ENCODE results near the gene LAMA4.
A peak's percentile ranks its signal among the peaks of the same experiment; 100 is the strongest.

The LAMA4 gene

DNA sequence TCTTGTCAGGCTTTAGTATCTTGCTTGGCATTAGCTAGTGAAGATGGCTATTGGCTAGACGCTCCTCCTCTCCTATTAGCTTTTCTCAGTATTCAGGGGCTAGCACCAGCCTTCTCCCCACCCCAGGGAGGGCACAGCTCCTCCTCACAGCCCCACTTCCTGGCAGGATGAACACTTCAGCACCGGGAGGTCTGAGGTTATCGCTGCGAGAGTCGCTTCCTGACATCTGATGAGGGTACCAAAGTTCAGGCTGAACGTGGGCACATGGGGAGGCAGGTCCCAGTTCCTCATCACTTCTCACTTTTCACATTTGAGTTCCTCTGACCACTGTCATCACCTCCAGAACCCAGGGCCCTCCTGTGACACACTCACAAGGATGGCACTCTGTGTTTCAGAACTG is 66.6 kb downstream of the LAMA4 start:
- Histone ChIP-seq H3K4me1 (ENCODE audit: control insufficient read depth, insufficient read depth, low read length) (no peaks in the 10 kb centered on the region), H3K36me3 (ENCODE audit: control insufficient read depth, insufficient read depth, low read length) (no peaks in the 10 kb centered on the region), H3K4me3 (ENCODE audit: low read length) (no peak overlapping the region), H3K9me3 (ENCODE audit: control insufficient read depth, insufficient read depth, low read length) (no peaks in the 10 kb centered on the region), H3K27ac (ENCODE audit: low read length) (no peak overlapping the region), H3K27me3 (ENCODE audit: control insufficient read depth, insufficient read depth, low read length) (no peaks in the 10 kb centered on the region)
- no peak for DNase-seq (ENCODE audit: low read depth, low spot score)
- WGBS (ENCODE audit: insufficient coverage, insufficient read length) = no CpG with 5 or more reads among the region's 6 CpGs

DNA sequence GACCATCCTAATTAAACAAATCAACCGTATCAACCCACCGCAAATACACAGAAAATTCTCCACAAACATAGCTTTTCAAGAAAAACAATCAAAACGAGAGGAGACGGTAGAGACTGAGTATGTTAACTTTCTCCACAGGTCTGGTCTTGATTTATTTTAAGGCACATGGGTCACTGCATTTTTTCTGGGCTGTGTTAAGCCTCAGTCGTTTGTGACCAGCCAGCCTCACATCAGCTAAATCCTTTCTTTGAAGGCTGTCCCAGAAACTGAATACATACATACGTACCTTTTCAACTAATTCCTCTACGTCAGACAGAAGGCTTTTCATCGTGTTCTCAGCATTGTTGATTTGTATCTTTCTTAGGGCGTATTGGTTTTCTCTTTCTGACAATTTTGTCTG is 69.4 kb downstream of the LAMA4 start:
- DNase-seq (ENCODE audit: low read depth, low spot score) = no peak
- H3K4me3 ChIP-seq (ENCODE audit: low read length) = no peak overlapping the region
- H3K27me3 ChIP-seq (ENCODE audit: control insufficient read depth, insufficient read depth, low read length) = no peaks in the 10 kb centered on the region
- H3K27ac ChIP-seq (ENCODE audit: low read length) = no peak overlapping the region
- 100% methylated on average over 3 of the region's 9 CpGs for WGBS (ENCODE audit: insufficient coverage, insufficient read length)
- H3K36me3 ChIP-seq (ENCODE audit: control insufficient read depth, insufficient read depth, low read length) = no peaks in the 10 kb centered on the region
- H3K9me3 ChIP-seq (ENCODE audit: control insufficient read depth, insufficient read depth, low read length) = no peaks in the 10 kb centered on the region
- no peaks in the 10 kb centered on the region for H3K4me1 ChIP-seq (ENCODE audit: control insufficient read depth, insufficient read depth, low read length)

- Histone ChIP-seq H3K9me3 (ENCODE audit: control insufficient read depth, insufficient read depth, low read length) (no peaks in the 10 kb centered on the region), H3K27me3 (ENCODE audit: control insufficient read depth, insufficient read depth, low read length) (no peaks in the 10 kb centered on the region), H3K4me3 (ENCODE audit: low read length) (no peak overlapping the region), H3K4me1 (ENCODE audit: control insufficient read depth, insufficient read depth, low read length) (no peaks in the 10 kb centered on the region), H3K36me3 (ENCODE audit: control insufficient read depth, insufficient read depth, low read length) (no peaks in the 10 kb centered on the region), H3K27ac (ENCODE audit: low read length) (no peak overlapping the region)
- WGBS (ENCODE audit: insufficient coverage, insufficient read length) = no CpG with 5 or more reads among the region's 3 CpGs
- DNase-seq (ENCODE audit: low read depth, low spot score) = no peak
Observed at GRCh38 chr6:112183271-112183671, 71.1 kb downstream of the LAMA4 start.

DNA sequence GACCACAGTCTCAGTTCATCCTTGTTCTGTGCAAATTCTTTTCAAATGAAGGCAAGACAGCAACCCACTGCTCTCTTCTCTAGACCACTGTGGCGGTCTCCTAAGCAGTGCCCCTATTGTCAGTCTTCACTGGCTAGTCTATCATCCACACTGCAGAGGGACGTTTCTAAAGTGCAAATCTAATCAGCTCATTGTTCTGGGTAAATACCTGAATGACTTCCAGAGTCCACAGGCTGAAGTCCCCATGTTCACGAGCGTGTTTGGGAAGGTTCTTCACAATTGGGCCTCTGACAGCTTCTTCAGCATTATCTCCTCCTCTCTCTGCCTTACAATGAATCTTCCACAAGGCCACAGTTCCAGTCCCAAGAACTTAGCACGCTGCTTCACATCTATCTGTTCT is 73.2 kb downstream of the LAMA4 start:
- no peaks in the 10 kb centered on the region for H3K4me1 ChIP-seq (ENCODE audit: control insufficient read depth, insufficient read depth, low read length)
- H3K27ac ChIP-seq (ENCODE audit: low read length) = no peak overlapping the region
- no CpG with 5 or more reads among the region's 5 CpGs for WGBS (ENCODE audit: insufficient coverage, insufficient read length)
- no peaks in the 10 kb centered on the region for H3K36me3 ChIP-seq (ENCODE audit: control insufficient read depth, insufficient read depth, low read length)
- no peaks in the 10 kb centered on the region for H3K27me3 ChIP-seq (ENCODE audit: control insufficient read depth, insufficient read depth, low read length)
- no peaks in the 10 kb centered on the region for H3K9me3 ChIP-seq (ENCODE audit: control insufficient read depth, insufficient read depth, low read length)
- H3K4me3 ChIP-seq (ENCODE audit: low read length) = no peak overlapping the region
- no peak for DNase-seq (ENCODE audit: low read depth, low spot score)

- H3K4me3 ChIP-seq (ENCODE audit: low read length) = no peak overlapping the region
- DNase-seq (ENCODE audit: low read depth, low spot score) = peak; percentile 50
- WGBS (ENCODE audit: insufficient coverage, insufficient read length) = no CpG with 5 or more reads among the region's 6 CpGs
- no peaks in the 10 kb centered on the region for H3K27me3 ChIP-seq (ENCODE audit: control insufficient read depth, insufficient read depth, low read length)
- H3K4me1 ChIP-seq (ENCODE audit: control insufficient read depth, insufficient read depth, low read length) = no peaks in the 10 kb centered on the region
- no peak overlapping the region for H3K27ac ChIP-seq (ENCODE audit: low read length)
- H3K9me3 ChIP-seq (ENCODE audit: control insufficient read depth, insufficient read depth, low read length) = no peaks in the 10 kb centered on the region
- H3K36me3 ChIP-seq (ENCODE audit: control insufficient read depth, insufficient read depth, low read length) = no peaks in the 10 kb centered on the region
Observed at GRCh38 chr6:112180095-112180820, 74.1 kb downstream of the LAMA4 start.

DNA sequence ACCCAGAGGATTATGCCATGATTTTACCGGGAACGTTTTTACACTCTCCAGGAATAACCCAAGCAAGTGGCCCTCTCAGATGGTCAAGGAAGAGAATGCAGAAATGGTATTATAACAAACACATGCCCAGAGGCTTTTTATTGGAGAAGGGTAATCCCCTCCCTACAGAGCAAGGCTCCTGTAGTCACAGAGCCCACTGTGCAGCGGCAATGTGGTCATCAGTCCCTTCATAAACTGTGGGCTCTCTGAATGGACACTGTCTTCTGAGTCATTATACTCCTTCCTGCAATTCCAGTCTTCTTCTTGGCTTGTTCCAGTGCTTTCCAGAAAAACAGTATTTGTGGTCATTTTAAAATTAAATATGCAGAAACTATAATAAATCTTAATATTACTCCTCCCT is 74.7 kb downstream of the LAMA4 start:
- Histone ChIP-seq H3K27me3 (ENCODE audit: control insufficient read depth, insufficient read depth, low read length) (no peaks in the 10 kb centered on the region), H3K36me3 (ENCODE audit: control insufficient read depth, insufficient read depth, low read length) (no peaks in the 10 kb centered on the region), H3K27ac (ENCODE audit: low read length) (no peak overlapping the region), H3K4me1 (ENCODE audit: control insufficient read depth, insufficient read depth, low read length) (no peaks in the 10 kb centered on the region), H3K9me3 (ENCODE audit: control insufficient read depth, insufficient read depth, low read length) (no peaks in the 10 kb centered on the region), H3K4me3 (ENCODE audit: low read length) (no peak overlapping the region)
- no peak for DNase-seq (ENCODE audit: low read depth, low spot score)
- WGBS (ENCODE audit: insufficient coverage, insufficient read length) = no CpG with 5 or more reads among the region's 3 CpGs

- Histone ChIP-seq H3K27me3 (ENCODE audit: control insufficient read depth, insufficient read depth, low read length) (no peaks in the 10 kb centered on the region), H3K27ac (ENCODE audit: low read length) (no peak overlapping the region), H3K4me3 (ENCODE audit: low read length) (no peak overlapping the region), H3K9me3 (ENCODE audit: control insufficient read depth, insufficient read depth, low read length) (no peaks in the 10 kb centered on the region), H3K4me1 (ENCODE audit: control insufficient read depth, insufficient read depth, low read length) (no peaks in the 10 kb centered on the region), H3K36me3 (ENCODE audit: control insufficient read depth, insufficient read depth, low read length) (no peaks in the 10 kb centered on the region)
- DNase-seq (ENCODE audit: low read depth, low spot score) = no peak
- no CpG with 5 or more reads among the region's 2 CpGs for WGBS (ENCODE audit: insufficient coverage, insufficient read length)
Observed at GRCh38 chr6:112178846-112179245, 75.5 kb downstream of the LAMA4 start.

GRCh38 chr6:112177092-112177491 is 77.3 kb downstream of the LAMA4 start:
- H3K4me1 ChIP-seq (ENCODE audit: control insufficient read depth, insufficient read depth, low read length) = no peaks in the 10 kb centered on the region
- DNase-seq (ENCODE audit: low read depth, low spot score) = no peak
- H3K27me3 ChIP-seq (ENCODE audit: control insufficient read depth, insufficient read depth, low read length) = no peaks in the 10 kb centered on the region
- no peak overlapping the region for H3K27ac ChIP-seq (ENCODE audit: low read length)
- H3K36me3 ChIP-seq (ENCODE audit: control insufficient read depth, insufficient read depth, low read length) = no peaks in the 10 kb centered on the region
- no peaks in the 10 kb centered on the region for H3K9me3 ChIP-seq (ENCODE audit: control insufficient read depth, insufficient read depth, low read length)
- WGBS (ENCODE audit: insufficient coverage, insufficient read length) = no CpG with 5 or more reads among the region's 1 CpG
- H3K4me3 ChIP-seq (ENCODE audit: low read length) = no peak overlapping the region

GRCh38 chr6:112176175-112176574 is 78.2 kb downstream of the LAMA4 start:
- Histone ChIP-seq H3K27ac (ENCODE audit: low read length) (no peak overlapping the region), H3K4me3 (ENCODE audit: low read length) (no peak overlapping the region), H3K36me3 (ENCODE audit: control insufficient read depth, insufficient read depth, low read length) (no peaks in the 10 kb centered on the region), H3K27me3 (ENCODE audit: control insufficient read depth, insufficient read depth, low read length) (no peaks in the 10 kb centered on the region), H3K9me3 (ENCODE audit: control insufficient read depth, insufficient read depth, low read length) (no peaks in the 10 kb centered on the region), H3K4me1 (ENCODE audit: control insufficient read depth, insufficient read depth, low read length) (no peaks in the 10 kb centered on the region)
- WGBS (ENCODE audit: insufficient coverage, insufficient read length) = 100% methylated on average over 2 of the region's 4 CpGs
- no peak for DNase-seq (ENCODE audit: low read depth, low spot score)

DNA sequence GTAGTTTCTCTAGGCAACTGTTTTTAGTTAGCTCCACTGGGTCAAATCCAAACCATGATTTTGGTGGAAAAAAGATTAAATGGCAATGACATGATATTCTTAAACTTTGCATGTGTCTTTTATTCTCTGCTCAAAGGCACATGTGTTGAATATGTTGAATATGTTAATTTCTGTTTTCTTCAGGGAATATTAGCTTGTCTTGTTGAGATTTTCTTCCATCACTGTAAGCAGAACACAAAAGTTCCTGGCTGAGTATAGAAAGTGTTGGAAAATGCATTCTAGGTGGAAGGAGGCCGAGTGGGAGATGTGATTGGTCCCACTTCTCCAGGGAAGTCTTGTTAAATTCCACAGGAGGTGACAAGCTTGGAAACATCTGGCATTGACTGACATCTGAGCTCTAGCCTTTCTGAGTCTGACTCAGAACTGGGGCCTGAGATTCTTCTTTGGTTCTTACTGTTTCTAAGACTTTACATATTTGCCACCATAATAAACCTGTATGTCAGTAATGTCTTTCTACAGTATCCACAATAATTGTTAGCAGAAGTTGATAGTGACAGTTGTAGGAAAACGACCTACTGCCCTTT is 81.1 kb downstream of the LAMA4 start:
- no peaks in the 10 kb centered on the region for H3K36me3 ChIP-seq (ENCODE audit: control insufficient read depth, insufficient read depth, low read length)

GRCh38 chr6:112172540-112172939 is 81.8 kb downstream of the LAMA4 start:
- Histone ChIP-seq H3K4me3 (ENCODE audit: low read length) (no peak overlapping the region), H3K27ac (ENCODE audit: low read length) (no peak overlapping the region), H3K4me1 (ENCODE audit: control insufficient read depth, insufficient read depth, low read length) (no peaks in the 10 kb centered on the region), H3K9me3 (ENCODE audit: control insufficient read depth, insufficient read depth, low read length) (no peaks in the 10 kb centered on the region), H3K36me3 (ENCODE audit: control insufficient read depth, insufficient read depth, low read length) (no peaks in the 10 kb centered on the region), H3K27me3 (ENCODE audit: control insufficient read depth, insufficient read depth, low read length) (no peaks in the 10 kb centered on the region)
- no CpG with 5 or more reads among the region's 7 CpGs for WGBS (ENCODE audit: insufficient coverage, insufficient read length)
- no peak for DNase-seq (ENCODE audit: low read depth, low spot score)

More for the DNA sequence above, 81.1 kb downstream of the LAMA4 start:
- Histone ChIP-seq H3K4me3 (ENCODE audit: low read length) (no peak overlapping the region), H3K27me3 (ENCODE audit: control insufficient read depth, insufficient read depth, low read length) (no peaks in the 10 kb centered on the region), H3K4me1 (ENCODE audit: control insufficient read depth, insufficient read depth, low read length) (no peaks in the 10 kb centered on the region), H3K27ac (ENCODE audit: low read length) (no peak overlapping the region), H3K9me3 (ENCODE audit: control insufficient read depth, insufficient read depth, low read length) (no peaks in the 10 kb centered on the region)
- no CpG with 5 or more reads among the region's 2 CpGs for WGBS (ENCODE audit: insufficient coverage, insufficient read length)
- DNase-seq (ENCODE audit: low read depth, low spot score) = no peak
